Urinary bladder (tissue), 4 donors: ENCODE results near the gene AFG1L. TPM values are rescaled to one million over a fixed set of nuclear protein-coding genes. Genes with fewer than 3 reads are reported as not detected.
"Not testable (repeated sequence)": the region's sequence is repeated elsewhere in the genome, so short reads cannot be mapped to it uniquely, and the experiment has no call there.

Experiments used
- DNase-seq: peaks from one replicate; pipeline ENCODE4 v3.0.0-alpha.2; 2015; ENCODE audit errors: extremely low spot score
- H3K27ac ChIP-seq: one replicate; pipeline ENCODE4 v1.5.1; 2013; ENCODE audit warnings: low read depth, mild to moderate bottlenecking, moderate library complexity
- H3K36me3 ChIP-seq: one replicate; pipeline ENCODE4 v1.6.1; 2013; ENCODE audit warnings: mild to moderate bottlenecking, moderate library complexity; ENCODE audit not compliant: insufficient read depth
- H3K4me1 ChIP-seq: one replicate; pipeline ENCODE4 v1.6.1; 2013; ENCODE audit warnings: mild to moderate bottlenecking, moderate library complexity; ENCODE audit not compliant: insufficient read depth
- H3K4me3 ChIP-seq: one replicate; pipeline ENCODE4 v1.5.1; 2013; ENCODE audit warnings: low read depth, low read length
- WGBS: extraction: QIAGEN DNeasy Blood & Tissue Kit; methylation state at CpG from one replicate; pipeline ENCODE4 v1.1.7; 2013; 5-methylcytosine and 5-hydroxymethylcytosine counted together
- polyA plus RNA-seq: library from polyadenylated mRNA; stranded (reverse); fragments of 200-250 nt; gene quantifications from one replicate; pipeline ENCODE4 v1.2.3, GENCODE V29; 2013
- total RNA-seq: library from RNA; depleted of rRNA; stranded (reverse); fragments of >200 nt; gene quantifications from one replicate; pipeline ENCODE4 v1.2.3, GENCODE V29; 2014
- donor health status: healthy with polysubstance abuse.
- donor health status: healthy.

Gene AFG1L
- total and polyA plus RNA-seq, 2 donors = 1.8 to 9.1 TPM

DNA sequence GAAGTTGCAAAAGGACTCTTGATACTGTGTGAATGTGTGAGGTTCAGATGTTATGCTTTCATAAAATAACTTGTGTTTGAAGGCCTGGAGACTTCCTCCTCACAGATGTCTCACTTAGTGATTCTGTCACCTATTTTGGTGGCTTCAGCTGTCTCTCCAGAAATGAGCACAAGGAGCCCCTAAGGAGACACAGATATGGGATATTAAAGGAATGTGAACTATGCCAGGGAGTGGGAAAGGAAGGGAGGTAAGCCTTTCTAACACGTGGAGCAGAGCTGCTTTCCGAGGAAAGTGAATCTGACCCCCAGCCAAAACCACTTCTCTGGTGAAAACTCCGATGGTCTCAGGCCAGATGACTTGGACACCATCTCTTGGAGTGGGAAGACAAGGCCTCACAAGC, 255.4 kb downstream of the AFG1L start:
- H3K36me3 ChIP-seq = no peaks in the 10 kb centered on the region
- 74% methylated on average over 3 of the region's 3 CpGs for WGBS
- H3K4me1 ChIP-seq = no peaks in the 10 kb centered on the region
- H3K4me3 ChIP-seq = no peak overlapping the region
- no peak for DNase-seq
- no peak overlapping the region for H3K27ac ChIP-seq

DNA sequence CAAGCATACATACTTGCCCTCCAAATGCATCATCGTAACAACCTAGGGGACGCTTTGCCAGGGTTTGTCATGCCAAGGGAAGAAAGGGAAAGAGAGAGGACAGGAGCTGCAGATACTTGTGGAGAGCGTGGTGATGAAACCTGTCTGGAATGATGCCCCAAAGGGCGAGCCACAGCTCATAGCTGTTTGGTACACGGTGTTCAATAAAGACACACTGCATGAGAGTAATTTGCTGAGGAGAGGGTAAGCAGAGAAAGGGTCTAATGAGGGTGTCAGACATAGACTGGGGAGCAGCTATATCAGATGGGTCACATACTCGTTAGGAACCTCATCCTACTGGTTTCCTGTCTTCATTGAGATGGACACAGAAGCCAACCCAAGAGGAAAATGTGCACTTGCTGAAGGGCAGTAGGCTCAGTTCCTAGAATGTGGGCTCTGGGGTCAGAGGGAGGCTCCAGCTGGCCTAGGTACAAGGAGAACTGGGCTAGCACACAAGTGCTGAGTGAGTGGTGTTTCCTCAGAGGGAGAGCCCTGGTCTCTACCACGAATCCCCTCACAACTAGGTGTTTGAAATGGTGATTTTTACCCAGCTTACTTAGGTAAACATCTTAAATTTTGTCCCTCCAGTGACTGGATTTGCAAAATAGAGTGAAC, 260.7 kb downstream of the AFG1L start:
- H3K4me3 ChIP-seq = no peak overlapping the region
- no peaks in the 10 kb centered on the region for H3K4me1 ChIP-seq
- DNase-seq = no peak
- H3K36me3 ChIP-seq = no peaks in the 10 kb centered on the region
- 72% methylated on average over 7 of the region's 7 CpGs for WGBS
- no peak overlapping the region for H3K27ac ChIP-seq

DNA sequence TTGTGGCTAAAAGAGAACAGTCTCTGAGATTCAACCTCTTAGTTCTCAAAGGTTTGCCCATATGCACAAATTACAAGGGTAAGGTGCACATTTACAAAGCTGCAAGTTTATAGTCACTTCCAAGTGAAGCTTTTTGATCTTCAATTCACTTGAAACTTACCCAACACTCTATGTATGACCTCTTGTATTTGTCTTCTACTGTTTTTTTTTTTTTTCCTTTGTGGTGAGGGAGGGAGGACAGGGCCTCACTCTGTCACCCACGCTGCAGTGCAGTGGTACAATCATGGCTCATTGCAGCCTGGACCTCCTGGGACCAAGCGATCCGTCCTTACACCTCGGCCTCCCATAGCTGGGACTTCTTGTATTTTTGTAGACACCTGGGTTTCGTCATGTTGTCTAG, 261.4 kb downstream of the AFG1L start:
- 82% methylated on average over 5 of the region's 5 CpGs for WGBS
- H3K27ac ChIP-seq = peak overlapping the region; percentile 41
- no peak for DNase-seq
- no peaks in the 10 kb centered on the region for H3K4me1 ChIP-seq
- no peaks in the 10 kb centered on the region for H3K36me3 ChIP-seq
- no peak overlapping the region for H3K4me3 ChIP-seq

DNA sequence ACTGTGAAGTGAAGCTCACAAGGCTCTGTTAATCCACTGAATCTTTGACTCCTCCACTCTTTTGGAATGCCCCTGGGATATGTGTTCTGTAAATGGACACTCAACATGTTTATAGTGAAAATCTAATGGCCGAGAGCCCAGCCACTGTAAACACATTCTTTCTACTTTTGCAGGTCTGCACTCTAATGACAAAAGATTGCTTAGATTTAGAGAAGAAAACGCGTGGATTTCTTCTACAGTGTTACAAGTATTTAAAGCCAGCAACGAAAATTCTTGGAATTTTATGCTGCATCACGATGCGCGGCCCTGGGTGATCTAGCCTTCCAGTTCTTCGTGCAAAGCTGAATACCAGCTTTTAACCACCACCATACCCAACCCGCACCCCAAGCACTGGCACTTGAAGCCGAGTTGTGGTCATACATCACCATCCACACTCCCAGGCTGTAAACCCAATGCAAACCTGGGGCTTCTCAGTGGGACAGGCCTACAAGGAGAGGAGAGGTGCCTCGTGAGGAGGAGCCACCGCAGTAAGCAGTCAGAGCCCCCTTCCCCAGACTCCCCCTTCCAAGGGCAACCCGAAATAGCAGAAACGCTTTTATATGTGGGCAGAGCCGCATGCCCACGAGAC, 262.1 kb downstream of the AFG1L start:
- 14% methylated on average over 16 of the region's 16 CpGs for WGBS
- Histone ChIP-seq H3K27ac (peak overlapping the region; percentile 97), H3K4me1 (no peaks in the 10 kb centered on the region), H3K36me3 (no peaks in the 10 kb centered on the region), H3K4me3 (peak overlapping the region; percentile 57)
- DNase-seq = no peak

DNA sequence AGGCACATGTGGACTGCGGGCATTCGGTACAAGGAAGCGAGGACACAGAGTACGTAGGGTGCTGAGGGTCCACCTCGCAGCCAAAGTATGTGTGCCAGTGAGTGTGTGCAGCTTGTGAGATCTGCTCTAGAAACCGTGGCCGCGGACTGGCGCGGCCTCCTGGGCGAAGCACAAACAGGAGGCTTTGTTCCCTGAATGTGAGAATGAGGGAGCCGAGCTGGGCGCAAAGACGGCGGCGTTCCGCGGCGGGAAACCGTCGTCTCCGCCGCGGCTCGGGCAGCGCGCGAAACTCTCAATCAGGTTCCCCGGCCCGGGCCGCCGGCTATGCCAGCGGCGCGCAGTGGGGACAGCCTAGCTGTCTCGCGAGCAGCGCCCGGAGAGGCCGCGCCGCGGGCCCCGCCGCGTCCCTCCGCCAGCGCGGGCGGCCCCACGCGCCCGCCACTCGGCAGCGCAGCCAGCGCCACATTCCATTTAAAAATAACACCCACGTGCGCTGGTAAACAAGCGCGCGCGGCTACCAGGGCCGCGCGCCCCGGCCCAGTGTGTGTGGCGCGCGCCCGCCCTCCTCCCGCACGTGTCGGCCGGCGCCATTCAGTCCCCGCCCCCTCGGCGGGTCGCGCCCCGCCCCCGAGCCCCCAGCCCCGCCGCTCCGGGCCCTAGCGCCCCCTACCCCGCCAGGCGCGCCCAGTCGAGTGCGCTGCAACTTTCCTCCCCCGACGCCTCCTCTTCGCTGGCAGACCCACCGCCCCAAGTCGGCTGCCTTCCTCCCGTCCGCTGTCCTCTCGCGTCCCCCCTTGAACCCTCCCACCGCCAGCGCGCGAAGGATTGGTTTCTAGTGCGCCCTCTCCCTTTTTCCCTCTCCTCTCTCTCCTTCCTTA, 262.9 kb downstream of the AFG1L start:
- under 1% methylated on average over 103 of the region's 105 CpGs for WGBS
- no peak for DNase-seq
- Histone ChIP-seq H3K4me3 (peak overlapping the region; percentile 57), H3K4me1 (no peaks in the 10 kb centered on the region), H3K36me3 (no peaks in the 10 kb centered on the region), H3K27ac (peak overlapping the region; percentile 97)

DNA sequence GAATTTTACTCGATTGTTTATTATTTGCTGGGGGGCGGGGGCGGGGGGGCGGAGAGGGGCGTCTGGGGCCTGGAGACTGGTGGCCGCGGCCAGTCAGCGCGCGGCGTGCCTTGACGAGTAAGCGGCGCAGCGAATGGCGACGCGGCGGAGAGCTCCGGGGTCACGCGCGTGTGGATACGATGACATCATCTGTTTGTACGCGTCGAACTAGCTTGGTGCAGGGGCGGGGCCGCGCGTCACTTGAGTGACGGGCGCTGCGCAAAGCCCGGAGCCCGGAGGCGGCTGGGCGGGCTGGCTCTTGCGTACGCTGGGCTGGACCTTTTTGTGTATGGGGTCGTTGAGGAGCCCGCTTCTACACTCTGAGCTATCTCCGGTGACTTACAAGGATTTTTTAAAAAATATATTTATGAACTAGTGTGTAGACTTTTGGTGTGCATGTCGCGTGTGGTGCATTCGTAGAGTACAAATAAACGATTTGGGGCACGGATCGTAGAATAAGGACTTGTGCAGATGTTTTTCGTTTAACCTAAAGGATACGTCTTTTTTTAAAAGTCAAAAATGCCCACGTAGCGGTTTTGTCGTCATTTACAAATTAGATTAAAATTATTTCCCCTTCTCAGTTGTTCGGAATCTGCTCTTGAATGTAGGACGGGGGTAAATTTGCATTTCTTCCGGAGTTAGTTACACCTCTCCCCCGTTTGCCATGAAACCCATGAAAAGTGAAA, 263.7 kb downstream of the AFG1L start:
- under 1% methylated on average over 58 of the region's 58 CpGs for WGBS
- H3K27ac ChIP-seq = peak overlapping the region; percentile 100
- no peaks in the 10 kb centered on the region for H3K4me1 ChIP-seq
- DNase-seq = peak; percentile 94
- no peaks in the 10 kb centered on the region for H3K36me3 ChIP-seq
- peak overlapping the region; percentile 80 for H3K4me3 ChIP-seq

DNA sequence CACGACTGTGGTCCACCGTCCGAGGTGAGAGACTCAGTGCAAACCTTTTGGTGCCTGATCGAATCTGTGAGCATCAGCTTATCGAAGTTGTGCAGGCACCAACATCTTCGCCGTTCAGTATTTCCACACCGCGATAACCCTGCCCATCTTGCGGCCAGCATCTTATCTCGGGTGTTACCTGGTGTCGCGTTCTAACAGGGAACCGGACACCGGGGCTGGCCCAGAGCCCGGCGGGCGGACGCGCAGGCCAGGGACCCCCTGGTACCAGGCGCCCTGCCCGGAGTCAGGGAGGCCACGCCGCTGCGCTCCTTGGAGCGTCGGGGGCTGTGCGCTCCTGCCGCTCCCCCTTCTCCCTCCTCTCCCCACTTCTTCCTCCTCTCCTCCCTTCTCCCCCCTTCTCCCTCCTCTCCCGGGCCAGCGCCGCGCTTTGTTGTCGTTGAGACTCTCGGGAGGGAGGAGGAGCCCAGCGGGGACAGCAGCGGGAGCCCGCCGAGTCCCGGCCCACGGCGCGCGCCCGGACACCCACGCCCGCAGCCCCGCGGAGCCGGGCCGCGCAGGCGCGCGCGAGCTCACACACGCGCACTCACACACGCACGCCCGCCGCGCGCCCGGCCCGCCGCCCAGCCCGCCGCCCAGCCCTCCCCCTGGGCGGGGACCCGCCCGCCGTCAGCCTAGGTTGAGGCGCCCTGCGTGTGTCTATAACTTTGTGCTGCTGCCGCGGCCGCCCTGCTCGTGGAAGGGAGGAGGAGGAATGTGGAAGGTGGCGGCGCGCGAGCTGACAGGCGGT, 264.4 kb downstream of the AFG1L start:
- under 1% methylated on average over 84 of the region's 84 CpGs for WGBS
- peak; percentile 79 for DNase-seq
- H3K4me1 ChIP-seq = no peaks in the 10 kb centered on the region

DNA sequence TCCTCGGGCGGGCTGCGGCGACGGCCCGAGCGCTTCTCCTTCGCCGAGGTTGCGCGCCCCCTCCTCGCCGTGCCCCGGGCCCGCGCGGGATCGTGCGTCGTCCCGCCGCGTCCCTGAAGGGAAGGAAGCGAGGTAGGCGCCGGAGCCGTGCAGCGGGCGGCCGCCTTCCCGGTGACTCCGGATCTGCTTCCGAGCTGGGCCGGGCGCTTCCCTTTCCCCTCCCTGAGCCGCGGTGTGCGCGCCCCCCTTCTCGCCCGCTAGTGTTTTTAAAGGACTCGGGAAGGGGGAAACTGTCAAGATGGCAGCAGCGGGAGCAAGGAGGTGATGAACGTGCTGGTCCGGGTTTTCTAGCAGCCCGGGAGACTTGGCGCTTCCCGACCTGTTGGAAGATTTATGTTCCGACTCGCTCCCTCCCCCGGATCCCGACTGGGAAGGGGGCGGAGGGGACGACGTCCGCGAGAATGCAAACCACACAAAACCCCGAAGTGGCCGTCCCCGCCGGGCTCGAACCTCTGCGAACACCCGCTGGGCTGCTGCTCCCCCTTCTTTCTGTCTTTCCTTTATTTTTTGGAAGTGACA, 265.1 kb downstream of the AFG1L start:
- H3K4me3 ChIP-seq = peak overlapping the region; percentile 80
- H3K36me3 ChIP-seq = no peaks in the 10 kb centered on the region
- H3K4me1 ChIP-seq = no peaks in the 10 kb centered on the region
- under 1% methylated on average over 64 of the region's 64 CpGs for WGBS
- H3K27ac ChIP-seq = peak overlapping the region; percentile 100
- DNase-seq = peak; percentile 76

More for the DNA sequence above, 264.4 kb downstream of the AFG1L start:
- H3K36me3 ChIP-seq = no peaks in the 10 kb centered on the region
- peak overlapping the region; percentile 80 for H3K4me3 ChIP-seq
- peak overlapping the region; percentile 100 for H3K27ac ChIP-seq

DNA sequence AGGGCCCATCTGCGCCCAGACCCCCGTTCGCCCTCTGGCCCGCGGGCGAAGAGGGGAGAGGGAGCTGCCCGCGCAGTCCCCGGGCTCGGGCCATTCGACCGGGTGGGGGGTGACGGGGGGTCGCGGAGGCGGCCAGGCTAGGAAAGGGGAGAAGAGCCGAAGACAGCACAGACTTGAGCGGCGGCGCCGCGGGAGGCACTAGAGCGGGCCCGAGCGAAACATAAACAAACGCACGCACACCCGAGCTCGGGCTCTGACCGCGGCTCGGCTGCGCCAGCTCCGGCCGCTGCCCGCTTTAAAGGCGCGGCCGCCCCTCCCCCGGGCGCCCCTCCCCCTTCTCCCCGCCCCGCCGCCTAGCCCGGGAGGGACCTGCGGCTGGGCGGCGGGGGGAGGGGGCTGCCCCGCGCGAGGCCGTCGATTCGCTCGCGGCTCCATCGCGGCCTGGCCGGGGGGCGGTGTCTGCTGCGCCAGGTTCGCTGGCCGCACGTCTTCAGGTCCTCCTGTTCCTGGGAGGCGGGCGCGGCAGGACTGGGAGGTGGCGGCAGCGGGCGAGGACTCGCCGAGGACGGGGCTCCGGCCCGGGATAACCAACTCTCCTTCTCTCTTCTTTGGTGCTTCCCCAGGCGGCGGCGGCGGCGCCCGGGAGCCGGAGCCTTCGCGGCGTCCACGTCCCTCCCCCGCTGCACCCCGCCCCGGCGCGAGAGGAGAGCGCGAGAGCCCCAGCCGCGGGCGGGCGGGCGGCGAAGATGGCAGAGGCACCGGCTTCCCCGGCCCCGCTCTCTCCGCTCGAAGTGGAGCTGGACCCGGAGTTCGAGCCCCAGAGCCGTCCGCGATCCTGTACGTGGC, 265.8 kb downstream of the AFG1L start, which contains the start of gene FOXO3:
Gene FOXO3, plus strand, starts transcription at position 455 of the 846 bp plus-strand sequence. Its CDS starts 292 bp downstream, at position 747.
- Histone ChIP-seq H3K36me3 (no peaks in the 10 kb centered on the region), H3K4me1 (no peaks in the 10 kb centered on the region), H3K27ac (peak within 1 kb of the TSS; percentile 100), H3K4me3 (peak within 1 kb of the TSS; percentile 80)
- no peak for DNase-seq
- WGBS = under 1% methylated on average over 105 of the region's 110 CpGs

DNA sequence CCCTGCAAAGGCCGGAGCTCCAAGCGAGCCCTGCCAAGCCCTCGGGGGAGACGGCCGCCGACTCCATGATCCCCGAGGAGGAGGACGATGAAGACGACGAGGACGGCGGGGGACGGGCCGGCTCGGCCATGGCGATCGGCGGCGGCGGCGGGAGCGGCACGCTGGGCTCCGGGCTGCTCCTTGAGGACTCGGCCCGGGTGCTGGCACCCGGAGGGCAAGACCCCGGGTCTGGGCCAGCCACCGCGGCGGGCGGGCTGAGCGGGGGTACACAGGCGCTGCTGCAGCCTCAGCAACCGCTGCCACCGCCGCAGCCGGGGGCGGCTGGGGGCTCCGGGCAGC, 266.4 kb downstream of the AFG1L start:
- WGBS = under 1% methylated on average over 25 of the region's 40 CpGs
- not testable (repeated sequence) for H3K4me1 ChIP-seq, H3K36me3 ChIP-seq, DNase-seq
- Histone ChIP-seq H3K4me3 (peak overlapping the region; percentile 80), H3K27ac (peak overlapping the region; percentile 89)

DNA sequence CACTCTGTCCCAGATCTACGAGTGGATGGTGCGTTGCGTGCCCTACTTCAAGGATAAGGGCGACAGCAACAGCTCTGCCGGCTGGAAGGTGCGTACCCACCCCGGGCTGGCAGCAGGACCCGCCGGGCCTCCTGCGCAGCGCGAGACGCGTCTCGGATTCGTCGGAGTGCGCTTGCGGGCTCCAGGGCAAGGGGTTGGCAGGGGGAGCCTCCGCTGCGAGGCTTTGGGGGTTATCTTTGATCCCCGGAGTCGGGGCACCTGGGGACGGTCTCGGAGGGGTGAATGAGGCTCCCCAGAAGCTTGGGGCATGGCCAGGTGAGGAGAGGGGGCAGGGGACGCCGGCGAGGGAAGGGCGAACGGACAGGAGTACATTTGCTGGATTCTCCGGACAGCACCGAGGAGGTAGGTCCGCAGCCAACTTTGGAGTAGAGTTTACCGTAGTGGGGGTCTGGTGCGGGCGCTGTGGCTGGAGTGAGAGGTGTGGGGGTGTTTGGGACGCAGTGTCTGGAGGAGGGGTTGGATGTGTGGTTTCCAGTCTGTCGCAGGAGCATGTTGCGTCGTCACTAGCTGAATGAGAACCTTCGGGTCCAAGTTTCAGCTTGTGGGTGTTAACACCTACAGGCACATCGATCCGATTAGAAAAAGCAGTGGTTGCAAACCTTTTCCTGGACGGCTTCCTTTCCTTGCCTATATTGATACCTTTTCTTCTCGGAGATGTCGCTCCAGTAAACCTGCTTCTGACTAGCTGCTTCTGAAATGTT, 267.1 kb downstream of the AFG1L start:
- Histone ChIP-seq H3K4me3 (peak overlapping the region; percentile 80), H3K27ac (peak overlapping the region; percentile 80), H3K4me1 (peaks cover 1% of the 10 kb centered on the region), H3K36me3 (no peaks in the 10 kb centered on the region)
- WGBS = 16% methylated on average over 46 of the region's 46 CpGs
- DNase-seq = no peak
